Mesothelial cell of epicardium (in vitro differentiated cells): ENCODE measurements around the gene OXSR1. TPM values are rescaled to one million over a fixed set of nuclear protein-coding genes. Genes with fewer than 3 reads are reported as not detected.
"Not testable (repeated sequence)": the region's sequence is repeated elsewhere in the genome, so short reads cannot be mapped to it uniquely, and the experiment has no call there.

ENCODE experiments used
- DNase-seq, 2 experiments: peaks; one replicate each; pipeline ENCODE4 v3.0.0; 2021; ENCODE audit warnings: low spot score in 2 of 2; ENCODE audit not compliant: unreplicated experiment in 2 of 2
- H3K27ac Mint-ChIP-seq: 2 replicates; pipeline ENCODE4 v1.8.0; 2021; ENCODE audit warnings: mixed read lengths
- H3K27me3 Mint-ChIP-seq: 2 replicates; pipeline ENCODE4 v1.8.0; 2021; ENCODE audit warnings: low read depth, mixed read lengths
- H3K36me3 Mint-ChIP-seq: 2 replicates; pipeline ENCODE4 v1.8.0; 2021; ENCODE audit warnings: mixed read lengths
- H3K4me1 Mint-ChIP-seq: 2 replicates; pipeline ENCODE4 v1.8.0; 2021; ENCODE audit warnings: mixed read lengths
- H3K4me3 Mint-ChIP-seq: 2 replicates; pipeline ENCODE4 v1.8.0; 2021; ENCODE audit warnings: mild to moderate bottlenecking, moderate library complexity, mixed read lengths
- H3K9me3 Mint-ChIP-seq: 2 replicates; pipeline ENCODE4 v1.8.0; 2021; ENCODE audit warnings: mixed read lengths
- total RNA-seq: library from RNA; stranded (reverse); gene quantifications from 3 replicates; pipeline ENCODE4 v1.2.1, GENCODE V29; 2021
- TF ChIP-seq, protein P1 (sequence below): fragments of 200-600 bp; sonication (generic); IDR thresholded peaks from one replicate; pipeline ENCODE4 v1.5.0; 2021; ENCODE audit warnings: antibody characterized with exemption; ENCODE audit not compliant: unreplicated experiment

OXSR1 gene
- total RNA-seq, 1 donor from 2014 or later, result 42.6 TPM

DNA sequence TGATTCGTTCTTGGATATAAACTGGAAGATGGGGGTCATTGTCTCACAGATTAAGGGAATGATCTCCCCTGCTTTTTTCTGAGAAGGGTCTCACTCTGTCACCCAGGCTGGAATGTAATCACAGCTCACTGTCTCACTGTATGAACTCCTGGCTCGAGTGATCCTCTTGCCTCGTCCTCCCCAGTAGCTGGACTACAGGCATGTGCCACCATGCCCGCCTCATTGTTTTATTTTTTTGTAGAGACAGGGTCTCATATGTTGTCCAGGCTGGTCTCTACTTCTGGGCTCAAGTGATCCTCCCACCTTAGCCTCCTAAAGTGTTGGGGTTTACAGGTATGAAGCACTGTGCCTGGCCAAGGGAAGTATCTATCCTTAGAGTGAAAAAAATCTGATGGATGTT, 5.4 kb downstream of the OXSR1 start:
- Mint-ChIP-seq H3K27ac (no peak overlapping the region), H3K27me3 (no peaks in the 10 kb centered on the region), H3K4me1 (peaks cover 24% of the 10 kb centered on the region), H3K4me3 (no peak overlapping the region), H3K36me3 (no peaks in the 10 kb centered on the region), H3K9me3 (no peaks in the 10 kb centered on the region)
- DNase-seq, result no peak
- TF ChIP-seq, protein P1, sequence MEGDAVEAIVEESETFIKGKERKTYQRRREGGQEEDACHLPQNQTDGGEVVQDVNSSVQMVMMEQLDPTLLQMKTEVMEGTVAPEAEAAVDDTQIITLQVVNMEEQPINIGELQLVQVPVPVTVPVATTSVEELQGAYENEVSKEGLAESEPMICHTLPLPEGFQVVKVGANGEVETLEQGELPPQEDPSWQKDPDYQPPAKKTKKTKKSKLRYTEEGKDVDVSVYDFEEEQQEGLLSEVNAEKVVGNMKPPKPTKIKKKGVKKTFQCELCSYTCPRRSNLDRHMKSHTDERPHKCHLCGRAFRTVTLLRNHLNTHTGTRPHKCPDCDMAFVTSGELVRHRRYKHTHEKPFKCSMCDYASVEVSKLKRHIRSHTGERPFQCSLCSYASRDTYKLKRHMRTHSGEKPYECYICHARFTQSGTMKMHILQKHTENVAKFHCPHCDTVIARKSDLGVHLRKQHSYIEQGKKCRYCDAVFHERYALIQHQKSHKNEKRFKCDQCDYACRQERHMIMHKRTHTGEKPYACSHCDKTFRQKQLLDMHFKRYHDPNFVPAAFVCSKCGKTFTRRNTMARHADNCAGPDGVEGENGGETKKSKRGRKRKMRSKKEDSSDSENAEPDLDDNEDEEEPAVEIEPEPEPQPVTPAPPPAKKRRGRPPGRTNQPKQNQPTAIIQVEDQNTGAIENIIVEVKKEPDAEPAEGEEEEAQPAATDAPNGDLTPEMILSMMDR, result no peak

DNA sequence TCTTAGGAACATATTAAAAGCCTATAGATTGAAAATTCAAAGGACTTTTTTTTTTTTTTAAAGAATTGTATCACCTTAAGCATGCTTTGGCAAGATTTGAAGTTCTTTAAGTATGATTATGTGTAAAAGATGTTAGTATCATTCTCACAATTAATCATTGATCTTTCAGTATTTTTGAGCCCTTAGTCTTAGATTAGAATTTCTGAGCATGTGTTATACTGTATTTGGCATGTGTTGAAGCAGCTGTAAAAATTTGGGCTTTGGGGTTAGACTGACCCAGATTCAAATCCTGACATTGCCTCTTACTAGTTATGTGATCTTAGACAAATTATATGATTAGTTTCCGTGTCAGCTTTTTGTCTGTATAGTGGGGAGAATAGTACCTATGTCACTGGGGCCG, 6.3 kb downstream of the OXSR1 start:
- Mint-ChIP-seq H3K36me3 (no peaks in the 10 kb centered on the region), H3K4me3 (no peak overlapping the region), H3K27ac (no peak overlapping the region), H3K4me1 (peaks cover 20% of the 10 kb centered on the region), H3K27me3 (no peaks in the 10 kb centered on the region), H3K9me3 (no peaks in the 10 kb centered on the region)
- no peak for DNase-seq
- TF ChIP-seq, protein P1, result no peak

DNA sequence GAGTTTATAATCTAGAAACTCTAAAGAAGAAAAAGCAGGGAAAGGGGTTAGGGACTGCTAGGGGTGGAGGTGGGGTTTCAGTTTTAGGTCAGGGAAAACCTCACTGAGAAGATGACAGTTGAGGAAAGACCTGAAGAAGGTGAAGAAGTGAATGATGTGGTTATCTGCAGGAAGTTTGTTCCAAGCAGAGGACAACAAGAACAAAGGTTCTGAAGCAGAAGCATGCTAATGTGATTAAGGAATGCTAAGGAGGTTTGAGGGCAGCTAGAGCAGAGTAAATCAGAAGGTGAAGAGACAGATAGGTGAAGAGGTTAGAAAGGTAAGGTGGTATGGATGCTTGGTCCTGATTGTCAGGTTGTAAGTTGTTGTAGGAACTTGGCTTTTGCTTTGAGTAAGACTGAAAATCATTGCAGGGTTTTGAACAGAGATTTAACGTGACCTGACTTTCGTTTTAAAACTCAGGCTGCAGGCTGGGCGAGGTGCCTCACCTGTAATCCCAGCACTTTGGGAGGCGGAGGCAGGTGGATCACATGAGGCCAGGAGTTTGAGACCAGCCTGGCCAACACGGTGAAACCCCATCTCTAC, 8.6 kb downstream of the OXSR1 start:
- peaks cover 2% of the 10 kb centered on the region for H3K36me3 Mint-ChIP-seq

DNA sequence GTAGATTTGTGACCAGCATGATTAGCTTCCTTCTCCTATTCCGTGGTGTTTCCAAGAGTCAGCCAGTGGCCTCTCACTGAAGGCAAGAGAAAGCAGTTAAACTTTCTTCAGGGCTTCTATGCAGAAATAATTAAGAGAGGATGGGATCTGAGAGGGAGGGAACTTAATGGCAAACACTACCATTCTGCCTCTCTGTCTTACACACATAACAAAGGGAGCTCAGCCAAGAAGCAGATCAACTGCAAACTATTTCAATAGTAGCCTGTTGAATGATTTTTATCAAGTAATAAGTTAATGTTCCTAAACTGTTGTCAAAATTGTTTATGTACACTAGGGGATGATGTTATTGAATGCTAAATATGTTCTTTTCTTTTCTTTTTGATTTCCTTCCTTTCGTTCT, 11.8 kb downstream of the OXSR1 start:
- Mint-ChIP-seq H3K4me1 (peaks cover 11% of the 10 kb centered on the region), H3K27me3 (no peaks in the 10 kb centered on the region), H3K9me3 (no peaks in the 10 kb centered on the region), H3K4me3 (no peak overlapping the region), H3K27ac (peak overlapping the region; percentile 18), H3K36me3 (peaks cover 10% of the 10 kb centered on the region)
- no peak for DNase-seq
- TF ChIP-seq, protein P1, result no peak

More for the DNA sequence above, 8.6 kb downstream of the OXSR1 start:
- Mint-ChIP-seq H3K4me3 (no peak overlapping the region), H3K27ac (no peak overlapping the region), H3K9me3 (no peaks in the 10 kb centered on the region), H3K4me1 (peaks cover 9% of the 10 kb centered on the region), H3K27me3 (no peaks in the 10 kb centered on the region)
- DNase-seq, result no peak
- TF ChIP-seq, protein P1, result no peak

DNA sequence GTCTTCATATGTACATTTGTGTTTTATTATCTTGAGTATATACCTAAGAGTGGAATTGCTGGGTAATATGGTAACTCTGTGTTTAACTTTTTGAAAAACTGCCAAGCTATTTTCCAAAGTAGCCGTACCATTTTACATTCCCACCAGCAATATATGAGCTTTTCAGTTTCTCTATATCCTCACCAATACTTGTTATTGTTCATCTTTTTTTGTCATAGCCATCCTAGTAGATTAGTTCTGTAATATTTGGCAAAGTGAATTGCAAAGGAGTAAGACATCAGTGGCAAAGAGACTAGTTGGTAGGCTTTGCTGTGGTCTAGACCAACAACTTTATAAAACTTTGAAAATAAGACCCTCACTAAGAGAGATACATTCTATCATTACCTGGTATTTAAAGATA, 21.4 kb downstream of the OXSR1 start:
- TF ChIP-seq, protein P1, result no peak
- Mint-ChIP-seq H3K4me1 (no peaks in the 10 kb centered on the region), H3K36me3 (peaks cover 34% of the 10 kb centered on the region), H3K27me3 (no peaks in the 10 kb centered on the region), H3K4me3 (no peak overlapping the region), H3K9me3 (peaks cover 8% of the 10 kb centered on the region), H3K27ac (no peak overlapping the region)
- no peak for DNase-seq

DNA sequence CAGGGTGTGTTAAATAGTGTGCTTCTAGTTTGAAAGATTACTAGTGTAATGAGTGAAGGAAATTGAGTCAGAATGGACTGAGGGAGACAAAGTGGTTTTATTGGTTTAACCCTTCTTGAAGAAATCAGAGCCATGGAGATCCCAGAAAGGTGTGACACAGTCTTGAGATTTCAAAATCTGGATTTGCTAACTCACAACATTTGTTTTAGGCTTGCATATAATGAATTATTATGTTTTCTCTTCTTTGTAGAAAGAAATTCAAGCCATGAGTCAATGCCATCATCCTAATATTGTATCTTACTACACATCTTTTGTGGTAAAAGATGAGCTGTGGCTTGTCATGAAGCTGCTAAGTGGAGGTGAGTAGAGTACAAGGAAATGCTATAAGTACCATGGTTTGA, 25.1 kb downstream of the OXSR1 start:
- no peak for DNase-seq
- peaks cover 27% of the 10 kb centered on the region for H3K36me3 Mint-ChIP-seq
- H3K27ac Mint-ChIP-seq, result no peak overlapping the region
- peaks cover 8% of the 10 kb centered on the region for H3K9me3 Mint-ChIP-seq
- H3K27me3 Mint-ChIP-seq, result no peaks in the 10 kb centered on the region
- no peak overlapping the region for H3K4me3 Mint-ChIP-seq
- TF ChIP-seq, protein P1, result no peak
- H3K4me1 Mint-ChIP-seq, result no peaks in the 10 kb centered on the region

DNA sequence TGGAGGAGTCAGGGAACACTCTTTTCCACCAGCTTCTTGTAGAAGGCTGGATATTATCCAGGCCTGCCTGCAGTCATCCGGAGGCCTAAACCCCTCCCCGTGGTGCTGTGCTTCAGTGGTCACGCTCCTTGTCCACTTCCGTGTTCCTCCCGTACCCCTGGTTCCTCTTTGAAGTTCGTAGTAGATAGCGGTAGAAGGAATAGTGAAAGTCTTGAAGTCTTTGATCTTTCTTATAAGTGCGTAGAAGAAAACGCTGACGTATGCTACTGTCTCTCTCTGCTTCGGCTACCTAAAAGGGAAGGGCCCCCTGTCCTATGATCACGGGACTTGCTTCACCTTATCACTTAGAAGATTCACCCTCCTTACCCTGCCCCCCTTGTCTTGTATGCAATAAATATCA, 37.6 kb downstream of the OXSR1 start:
- DNase-seq, H3K27me3 Mint-ChIP-seq, H3K4me1 Mint-ChIP-seq, H3K9me3 Mint-ChIP-seq, H3K27ac Mint-ChIP-seq: not testable (repeated sequence)
- Mint-ChIP-seq H3K4me3 (peak overlapping the region; percentile 7), H3K36me3 (peaks cover 37% of the 10 kb centered on the region)
